Bronchial epithelial cell (primary cell): ENCODE measurements around the gene TRAPPC5. TPM values are rescaled to one million over a fixed set of nuclear protein-coding genes. Genes with fewer than 3 reads are reported as not detected.

ENCODE experiments used
- DNase-seq: peaks from one replicate; pipeline ENCODE4 v3.0.0-alpha.2; 2010; ENCODE audit warnings: low read depth
- FAIRE-seq: peaks from 2 replicates; lab custom pipeline; 2011; peaks lifted over from hg19 to GRCh38; lab: Jason Lieb, UNC
- H3K27me3 ChIP-seq: 2 replicates; pipeline ENCODE4 v1.5.1; 2011; ENCODE audit warnings: low read length; ENCODE audit not compliant: control insufficient read depth, insufficient read depth
- H3K36me3 ChIP-seq: 2 replicates; pipeline ENCODE4 v1.5.1; 2011; ENCODE audit warnings: low read length; ENCODE audit not compliant: control insufficient read depth, insufficient read depth
- H3K4me3 ChIP-seq: 2 replicates; pipeline ENCODE4 v1.5.1; 2011; ENCODE audit warnings: mild to moderate bottlenecking, low read depth, low read length, control low read depth
- total RNA-seq: library from RNA; depleted of rRNA; stranded (reverse); fragments of >200 nt; gene quantifications from 2 replicates; pipeline ENCODE4 v1.2.1, GENCODE V29; 2014
- TF ChIP-seq, protein P1 (sequence below): IDR thresholded peaks from 2 replicates; pipeline ENCODE4 v1.5.1; 2011; ENCODE audit warnings: mild to moderate bottlenecking, moderate library complexity, low read length, control low read depth, inconsistent platforms; ENCODE audit not compliant: insufficient read depth, severe bottlenecking

The TRAPPC5 gene
- total RNA-seq, 1 donor from 2014 or later: 29.2 TPM

DNA sequence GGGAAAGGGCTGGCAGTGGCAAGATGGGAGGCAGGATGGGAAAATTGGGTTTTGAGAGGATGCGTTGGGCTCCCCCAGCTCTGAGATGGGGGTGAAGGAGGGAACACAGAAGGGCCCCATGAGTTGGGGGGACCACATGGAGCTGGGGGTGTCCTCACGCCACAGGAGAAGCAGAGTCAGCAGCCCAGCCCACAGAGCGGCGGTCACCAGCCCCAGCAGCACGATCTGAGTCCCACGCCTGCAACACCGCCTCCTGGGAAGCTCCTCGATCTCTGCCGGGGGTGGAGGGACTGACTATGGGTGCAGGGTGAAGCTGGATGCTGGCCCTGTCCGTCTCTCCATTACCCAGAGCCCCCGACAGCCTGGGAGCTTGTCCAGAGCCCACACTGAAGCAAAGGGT, 17.9 kb downstream of the TRAPPC5 start:
- FAIRE-seq (no peak), DNase-seq (no peak)
- H3K27me3 ChIP-seq: peaks cover 4% of the 10 kb centered on the region
- H3K36me3 ChIP-seq: no peaks in the 10 kb centered on the region
- H3K4me3 ChIP-seq: no peak overlapping the region
- TF ChIP-seq, protein P1, sequence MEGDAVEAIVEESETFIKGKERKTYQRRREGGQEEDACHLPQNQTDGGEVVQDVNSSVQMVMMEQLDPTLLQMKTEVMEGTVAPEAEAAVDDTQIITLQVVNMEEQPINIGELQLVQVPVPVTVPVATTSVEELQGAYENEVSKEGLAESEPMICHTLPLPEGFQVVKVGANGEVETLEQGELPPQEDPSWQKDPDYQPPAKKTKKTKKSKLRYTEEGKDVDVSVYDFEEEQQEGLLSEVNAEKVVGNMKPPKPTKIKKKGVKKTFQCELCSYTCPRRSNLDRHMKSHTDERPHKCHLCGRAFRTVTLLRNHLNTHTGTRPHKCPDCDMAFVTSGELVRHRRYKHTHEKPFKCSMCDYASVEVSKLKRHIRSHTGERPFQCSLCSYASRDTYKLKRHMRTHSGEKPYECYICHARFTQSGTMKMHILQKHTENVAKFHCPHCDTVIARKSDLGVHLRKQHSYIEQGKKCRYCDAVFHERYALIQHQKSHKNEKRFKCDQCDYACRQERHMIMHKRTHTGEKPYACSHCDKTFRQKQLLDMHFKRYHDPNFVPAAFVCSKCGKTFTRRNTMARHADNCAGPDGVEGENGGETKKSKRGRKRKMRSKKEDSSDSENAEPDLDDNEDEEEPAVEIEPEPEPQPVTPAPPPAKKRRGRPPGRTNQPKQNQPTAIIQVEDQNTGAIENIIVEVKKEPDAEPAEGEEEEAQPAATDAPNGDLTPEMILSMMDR: no peak

DNA sequence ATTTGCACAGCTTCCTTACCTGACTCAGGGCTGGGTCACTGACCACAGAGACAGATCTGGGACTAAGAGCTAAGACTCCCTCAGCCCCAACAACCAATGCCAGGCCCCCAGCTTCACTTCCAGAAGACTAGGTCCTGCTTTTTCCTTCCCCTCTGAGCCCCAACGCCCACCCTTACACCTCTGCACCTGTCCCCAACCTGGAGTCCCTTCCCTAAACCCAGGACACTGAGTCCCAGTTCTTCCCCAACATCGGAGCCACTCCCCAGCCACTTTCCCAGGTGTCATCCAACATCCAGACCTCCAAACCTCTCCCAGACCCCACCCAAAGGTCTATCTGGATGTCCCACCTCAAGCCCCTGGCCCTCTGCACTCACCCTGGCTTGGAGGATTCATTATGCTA, 18.4 kb downstream of the TRAPPC5 start:
- FAIRE-seq (no peak), DNase-seq (no peak)
- TF ChIP-seq, protein P1: no peak
- peaks cover 4% of the 10 kb centered on the region for H3K27me3 ChIP-seq
- H3K36me3 ChIP-seq: no peaks in the 10 kb centered on the region
- H3K4me3 ChIP-seq: no peak overlapping the region

GRCh38 chr19:7699417-7700401, 19.1 kb downstream of the TRAPPC5 start:
- TF ChIP-seq, protein P1: no peak
- Histone ChIP-seq H3K36me3 (no peaks in the 10 kb centered on the region), H3K27me3 (peaks cover 4% of the 10 kb centered on the region), H3K4me3 (no peak overlapping the region)
- FAIRE-seq (no peak), DNase-seq (peak; percentile 63)

- FAIRE-seq: no peak
- Histone ChIP-seq H3K36me3 (no peaks in the 10 kb centered on the region), H3K27me3 (peaks cover 4% of the 10 kb centered on the region), H3K4me3 (no peak overlapping the region)
- TF ChIP-seq, protein P1: no peak
- DNase-seq: no peak
Observed at GRCh38 chr19:7701049-7701653, 20.5 kb downstream of the TRAPPC5 start.

DNA sequence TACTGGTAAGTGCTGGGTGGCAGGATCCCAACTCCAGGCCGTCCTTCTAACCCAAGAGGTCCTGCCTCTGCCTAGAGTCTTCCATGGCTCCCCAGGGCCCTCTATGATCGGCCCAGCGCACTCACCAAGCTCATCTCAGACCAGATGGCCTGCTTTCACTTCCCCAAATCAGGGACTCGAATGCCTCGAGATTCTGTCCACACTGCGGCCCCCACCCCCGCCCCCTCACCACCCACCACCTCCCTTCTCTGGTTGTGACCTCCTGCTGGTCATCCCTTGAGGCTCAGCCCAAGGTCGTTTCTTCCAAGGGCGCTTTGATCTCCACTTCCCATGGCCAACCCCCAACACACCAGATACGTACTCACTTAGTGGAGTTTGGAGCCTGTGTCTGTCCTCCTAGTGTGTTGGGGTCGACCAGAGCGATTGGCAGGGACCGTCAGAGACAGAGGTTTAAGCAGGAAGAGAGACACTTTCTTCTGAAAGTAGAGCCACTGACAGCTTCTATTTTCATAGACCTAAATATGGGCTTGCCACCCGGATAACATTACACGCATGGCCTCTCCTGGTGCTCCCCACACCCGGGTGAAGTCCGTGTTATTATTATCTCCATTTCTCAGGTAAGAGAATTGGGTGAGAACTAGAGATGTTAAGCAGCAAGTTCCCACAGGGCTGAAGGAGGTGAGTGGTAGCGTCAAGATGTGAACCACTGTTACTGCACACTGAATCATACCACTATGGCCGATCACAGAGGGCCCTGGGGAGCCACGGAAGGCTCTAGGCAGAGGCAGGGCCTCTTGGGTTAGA, 21.2 kb downstream of the TRAPPC5 start, which contains the start of gene FCER2:
Gene FCER2 (minus strand): TSS at position 478 of the 804 bp plus-strand sequence. CDS start 2,371 bp downstream, outside the sequence.
- peak; percentile 18 for FAIRE-seq
- no peak for DNase-seq

More for the DNA sequence above, 21.2 kb downstream of the TRAPPC5 start, which contains the start of gene FCER2:
- no peaks in the 10 kb centered on the region for H3K36me3 ChIP-seq
- peaks cover 4% of the 10 kb centered on the region for H3K27me3 ChIP-seq
- no peak within 1 kb of the TSS for H3K4me3 ChIP-seq
- TF ChIP-seq, protein P1: no peak
